Measurements from ENCODE around the gene USF2.

DNA sequence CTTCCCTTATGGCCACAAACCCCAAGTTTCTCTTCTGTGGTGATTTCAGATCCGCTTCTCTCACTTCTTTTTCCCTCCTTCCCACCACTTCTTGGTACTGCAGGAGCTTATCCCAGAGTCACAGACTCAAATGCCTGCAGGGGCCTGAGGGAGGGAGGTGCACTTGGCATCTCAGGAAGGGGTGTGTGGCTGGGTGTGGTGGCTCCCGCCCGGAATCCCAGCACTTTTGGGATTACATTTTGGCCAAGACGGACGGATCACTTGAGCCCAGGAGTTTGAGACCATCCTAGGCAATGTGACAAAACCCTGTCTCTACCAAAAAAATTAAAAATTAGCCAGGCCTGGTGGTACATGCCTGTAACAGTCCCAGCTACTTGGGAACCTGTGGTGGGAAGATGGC, 5.6 kb downstream of the USF2 start:
- TF ChIP-seq, protein P1, sequence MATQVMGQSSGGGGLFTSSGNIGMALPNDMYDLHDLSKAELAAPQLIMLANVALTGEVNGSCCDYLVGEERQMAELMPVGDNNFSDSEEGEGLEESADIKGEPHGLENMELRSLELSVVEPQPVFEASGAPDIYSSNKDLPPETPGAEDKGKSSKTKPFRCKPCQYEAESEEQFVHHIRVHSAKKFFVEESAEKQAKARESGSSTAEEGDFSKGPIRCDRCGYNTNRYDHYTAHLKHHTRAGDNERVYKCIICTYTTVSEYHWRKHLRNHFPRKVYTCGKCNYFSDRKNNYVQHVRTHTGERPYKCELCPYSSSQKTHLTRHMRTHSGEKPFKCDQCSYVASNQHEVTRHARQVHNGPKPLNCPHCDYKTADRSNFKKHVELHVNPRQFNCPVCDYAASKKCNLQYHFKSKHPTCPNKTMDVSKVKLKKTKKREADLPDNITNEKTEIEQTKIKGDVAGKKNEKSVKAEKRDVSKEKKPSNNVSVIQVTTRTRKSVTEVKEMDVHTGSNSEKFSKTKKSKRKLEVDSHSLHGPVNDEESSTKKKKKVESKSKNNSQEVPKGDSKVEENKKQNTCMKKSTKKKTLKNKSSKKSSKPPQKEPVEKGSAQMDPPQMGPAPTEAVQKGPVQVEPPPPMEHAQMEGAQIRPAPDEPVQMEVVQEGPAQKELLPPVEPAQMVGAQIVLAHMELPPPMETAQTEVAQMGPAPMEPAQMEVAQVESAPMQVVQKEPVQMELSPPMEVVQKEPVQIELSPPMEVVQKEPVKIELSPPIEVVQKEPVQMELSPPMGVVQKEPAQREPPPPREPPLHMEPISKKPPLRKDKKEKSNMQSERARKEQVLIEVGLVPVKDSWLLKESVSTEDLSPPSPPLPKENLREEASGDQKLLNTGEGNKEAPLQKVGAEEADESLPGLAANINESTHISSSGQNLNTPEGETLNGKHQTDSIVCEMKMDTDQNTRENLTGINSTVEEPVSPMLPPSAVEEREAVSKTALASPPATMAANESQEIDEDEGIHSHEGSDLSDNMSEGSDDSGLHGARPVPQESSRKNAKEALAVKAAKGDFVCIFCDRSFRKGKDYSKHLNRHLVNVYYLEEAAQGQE (IDR thresholded peaks at IDR 0.05; ENCODE audit: insufficient read depth in 1 of 2, low read depth in 2 of 2, low read length in 1 of 2), result no peak
- TF ChIP-seq, protein P2, sequence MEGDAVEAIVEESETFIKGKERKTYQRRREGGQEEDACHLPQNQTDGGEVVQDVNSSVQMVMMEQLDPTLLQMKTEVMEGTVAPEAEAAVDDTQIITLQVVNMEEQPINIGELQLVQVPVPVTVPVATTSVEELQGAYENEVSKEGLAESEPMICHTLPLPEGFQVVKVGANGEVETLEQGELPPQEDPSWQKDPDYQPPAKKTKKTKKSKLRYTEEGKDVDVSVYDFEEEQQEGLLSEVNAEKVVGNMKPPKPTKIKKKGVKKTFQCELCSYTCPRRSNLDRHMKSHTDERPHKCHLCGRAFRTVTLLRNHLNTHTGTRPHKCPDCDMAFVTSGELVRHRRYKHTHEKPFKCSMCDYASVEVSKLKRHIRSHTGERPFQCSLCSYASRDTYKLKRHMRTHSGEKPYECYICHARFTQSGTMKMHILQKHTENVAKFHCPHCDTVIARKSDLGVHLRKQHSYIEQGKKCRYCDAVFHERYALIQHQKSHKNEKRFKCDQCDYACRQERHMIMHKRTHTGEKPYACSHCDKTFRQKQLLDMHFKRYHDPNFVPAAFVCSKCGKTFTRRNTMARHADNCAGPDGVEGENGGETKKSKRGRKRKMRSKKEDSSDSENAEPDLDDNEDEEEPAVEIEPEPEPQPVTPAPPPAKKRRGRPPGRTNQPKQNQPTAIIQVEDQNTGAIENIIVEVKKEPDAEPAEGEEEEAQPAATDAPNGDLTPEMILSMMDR (IDR thresholded peaks at IDR 0.05), result no peak
- no peak for TF ChIP-seq SIN3A (IDR thresholded peaks at IDR 0.05; ENCODE audit: borderline replicate concordance, insufficient read depth, low read depth, low read length)
- no peak for TF ChIP-seq POLR2AphosphoS5 (IDR thresholded peaks at IDR 0.05; ENCODE audit: low read depth, low read length)
- TF ChIP-seq TCF7L2 (IDR thresholded peaks at IDR 0.05; ENCODE audit: low read depth, low read length), result no peak

Data from Panc1 (cell line).